MM.1S (cell line): Measurements from ENCODE around the gene ZNF23.
A peak's percentile ranks its signal among the peaks of the same experiment; 100 is the strongest.

Experiments
- DNase-seq: peaks from one replicate; pipeline ENCODE4 v3.0.0-alpha.2; 2015
- H2AFZ ChIP-seq: fragments of 300-600 bp; sonication (generic); 2 replicates; pipeline ENCODE4 v1.6.0; 2016; ENCODE audit warnings: antibody characterized with exemption, low read length
- H3F3A ChIP-seq: fragments of 300-600 bp; sonication (generic); 2 replicates; pipeline ENCODE4 v1.6.1; 2016; ENCODE audit warnings: mild to moderate bottlenecking, antibody characterized with exemption, low read length, moderate library complexity, mixed read lengths; ENCODE audit not compliant: insufficient read depth
- H3K27ac ChIP-seq: fragments of 300-600 bp; sonication (generic); 2 replicates; pipeline ENCODE4 v1.5.1; 2016; ENCODE audit warnings: mild to moderate bottlenecking, low read length
- H3K27me3 ChIP-seq: fragments of 300-600 bp; sonication (generic); replicated peaks from 2 replicates; pipeline ENCODE4 v1.6.0; 2016; ENCODE audit warnings: low read length; ENCODE audit not compliant: insufficient read depth
- H3K36me3 ChIP-seq: fragments of 300-600 bp; sonication (generic); replicated peaks from 2 replicates; pipeline ENCODE4 v1.6.1; 2016; ENCODE audit warnings: mild to moderate bottlenecking, low read length, mixed read lengths; ENCODE audit not compliant: insufficient read depth
- H3K4me1 ChIP-seq: fragments of 300-600 bp; sonication (generic); 2 replicates; pipeline ENCODE4 v1.6.1; 2016; ENCODE audit warnings: low read length, mixed read lengths
- H3K4me2 ChIP-seq: fragments of 300-600 bp; sonication (generic); 2 replicates; pipeline ENCODE4 v1.6.0; 2016; ENCODE audit warnings: low read depth, low read length
- H3K4me3 ChIP-seq: fragments of 300-600 bp; sonication (generic); 2 replicates; pipeline ENCODE4 v1.5.1; 2016; ENCODE audit warnings: low read length, mixed read lengths
- H3K79me2 ChIP-seq: fragments of 300-600 bp; sonication (generic); 2 replicates; pipeline ENCODE4 v1.6.1; 2016; ENCODE audit warnings: mixed run types, low read length, mixed read lengths
- H3K9ac ChIP-seq: fragments of 300-600 bp; sonication (generic); 2 replicates; pipeline ENCODE4 v1.6.1; 2016; ENCODE audit warnings: low read length, mixed read lengths
- H3K9me2 ChIP-seq: fragments of 300-600 bp; sonication (generic); replicated peaks from 2 replicates; pipeline ENCODE4 v1.6.1; 2016; ENCODE audit warnings: mild to moderate bottlenecking, low read length, mixed read lengths; ENCODE audit not compliant: insufficient read depth
- H3K9me3 ChIP-seq: fragments of 300-600 bp; sonication (generic); replicated peaks from 2 replicates; pipeline ENCODE4 v1.6.1; 2016; ENCODE audit warnings: mild to moderate bottlenecking, low read length, mixed read lengths; ENCODE audit not compliant: insufficient read depth
- H4K20me1 ChIP-seq: fragments of 300-600 bp; sonication (generic); 2 replicates; pipeline ENCODE4 v1.6.1; 2016; ENCODE audit warnings: mild to moderate bottlenecking, low read length, moderate library complexity, mixed read lengths; ENCODE audit not compliant: insufficient read depth
- CTCF ChIP-seq: fragments of 300-600 bp; sonication (generic); IDR thresholded peaks from 2 replicates; pipeline ENCODE4 v1.5.1; 2016; ENCODE audit warnings: antibody characterized with exemption, low read length, mixed read lengths
- EZH2 ChIP-seq: fragments of 300-600 bp; sonication (generic); optimal IDR thresholded peaks from 2 replicates; pipeline ENCODE3; 2017; ENCODE audit warnings: low read depth, mild to moderate bottlenecking, antibody characterized with exemption, low read length, mixed read lengths
- EZH2phosphoT487 ChIP-seq: fragments of 300-600 bp; sonication (generic); IDR thresholded peaks from 2 replicates; pipeline ENCODE4 v1.6.1; 2018; ENCODE audit warnings: antibody characterized with exemption, low read length

Gene ZNF23

GRCh38 chr16:71482569-71482968, 20.5 kb upstream of the ZNF23 start:
- no peak overlapping the region for H2AFZ ChIP-seq
- H3K36me3 ChIP-seq: no peaks in the 10 kb centered on the region
- H3K79me2 ChIP-seq: no peaks in the 10 kb centered on the region
- no peak overlapping the region for H3K27ac ChIP-seq
- no peak for TF ChIP-seq CTCF
- TF ChIP-seq EZH2: no peak
- no peak for TF ChIP-seq EZH2phosphoT487
- no peak overlapping the region for H3K9ac ChIP-seq
- H3K4me2 ChIP-seq: no peak overlapping the region
- H3K9me3 ChIP-seq: no peaks in the 10 kb centered on the region
- no peaks in the 10 kb centered on the region for H4K20me1 ChIP-seq
- DNase-seq: no peak
- H3K4me1 ChIP-seq: peaks cover 3% of the 10 kb centered on the region; the same call in 1 of the 2 replicates
- no peaks in the 10 kb centered on the region for H3K9me2 ChIP-seq
- peaks cover 5% of the 10 kb centered on the region; the same call in 1 of the 2 replicates for H3F3A ChIP-seq
- no peak overlapping the region for H3K4me3 ChIP-seq
- no peaks in the 10 kb centered on the region for H3K27me3 ChIP-seq

DNA sequence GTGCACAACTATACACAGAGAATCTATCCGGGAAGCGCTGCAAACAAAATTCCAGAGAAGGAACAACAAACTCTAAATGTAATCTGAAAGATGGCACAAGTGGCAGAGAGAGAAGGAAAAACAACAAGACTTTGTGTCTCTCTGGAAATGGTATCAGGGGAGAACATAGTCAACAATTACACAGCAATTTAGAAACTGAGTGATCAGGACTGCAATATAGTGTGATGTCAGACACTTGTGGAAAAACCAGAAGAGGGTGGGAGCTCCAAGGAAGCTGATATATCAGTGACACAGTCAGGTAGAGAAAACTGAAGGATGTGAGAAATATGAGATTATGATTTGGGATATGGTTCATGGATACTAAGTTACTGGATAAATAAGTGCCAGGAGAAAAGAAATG, 18.9 kb upstream of the ZNF23 start:
- H3K9me3 ChIP-seq: no peaks in the 10 kb centered on the region
- no peak overlapping the region for H2AFZ ChIP-seq
- H3K4me2 ChIP-seq: no peak overlapping the region
- H4K20me1 ChIP-seq: no peaks in the 10 kb centered on the region
- H3K27me3 ChIP-seq: no peaks in the 10 kb centered on the region
- no peaks in the 10 kb centered on the region for H3K79me2 ChIP-seq
- H3K27ac ChIP-seq: no peak overlapping the region
- peaks cover 8% of the 10 kb centered on the region; the same call in 1 of the 2 replicates for H3F3A ChIP-seq
- H3K4me3 ChIP-seq: no peak overlapping the region
- TF ChIP-seq EZH2 (no peak), CTCF (no peak), EZH2phosphoT487 (no peak)
- no peak for DNase-seq
- H3K9me2 ChIP-seq: no peaks in the 10 kb centered on the region
- H3K9ac ChIP-seq: no peak overlapping the region
- no peaks in the 10 kb centered on the region for H3K36me3 ChIP-seq
- H3K4me1 ChIP-seq: peaks cover 9% of the 10 kb centered on the region; the same call in 1 of the 2 replicates

- H3K9me3 ChIP-seq: no peaks in the 10 kb centered on the region
- H3K4me2 ChIP-seq: no peak overlapping the region
- DNase-seq: no peak
- peaks cover 9% of the 10 kb centered on the region; the same call in 1 of the 2 replicates for H3K4me1 ChIP-seq
- H3K9me2 ChIP-seq: no peaks in the 10 kb centered on the region
- peaks cover 8% of the 10 kb centered on the region; the same call in 1 of the 2 replicates for H3F3A ChIP-seq
- H3K9ac ChIP-seq: no peak overlapping the region
- no peaks in the 10 kb centered on the region for H3K27me3 ChIP-seq
- H3K36me3 ChIP-seq: no peaks in the 10 kb centered on the region
- no peaks in the 10 kb centered on the region for H3K79me2 ChIP-seq
- H2AFZ ChIP-seq: no peak overlapping the region
- no peak overlapping the region for H3K27ac ChIP-seq
- H3K4me3 ChIP-seq: no peak overlapping the region
- peak; percentile 32; the same call in 1 of the 2 replicates for TF ChIP-seq CTCF
- no peak for TF ChIP-seq EZH2
- no peaks in the 10 kb centered on the region for H4K20me1 ChIP-seq
Measured at GRCh38 chr16:71479420-71479819, 17.4 kb upstream of the ZNF23 start.
